MM.1S (cell line): ENCODE data around the gene CNFN.

ENCODE experiments used
- DNase-seq: peaks from one replicate; pipeline ENCODE4 v3.0.0-alpha.2; 2015
- H2AFZ ChIP-seq: fragments of 300-600 bp; sonication (generic); 2 replicates; pipeline ENCODE4 v1.6.0; 2016; ENCODE audit warnings: antibody characterized with exemption, low read length
- H3F3A ChIP-seq: fragments of 300-600 bp; sonication (generic); 2 replicates; pipeline ENCODE4 v1.6.1; 2016; ENCODE audit warnings: mild to moderate bottlenecking, antibody characterized with exemption, low read length, moderate library complexity, mixed read lengths; ENCODE audit not compliant: insufficient read depth
- H3K27ac ChIP-seq: fragments of 300-600 bp; sonication (generic); 2 replicates; pipeline ENCODE4 v1.5.1; 2016; ENCODE audit warnings: mild to moderate bottlenecking, low read length
- H3K27me3 ChIP-seq: fragments of 300-600 bp; sonication (generic); replicated peaks from 2 replicates; pipeline ENCODE4 v1.6.0; 2016; ENCODE audit warnings: low read length; ENCODE audit not compliant: insufficient read depth
- H3K36me3 ChIP-seq: fragments of 300-600 bp; sonication (generic); replicated peaks from 2 replicates; pipeline ENCODE4 v1.6.1; 2016; ENCODE audit warnings: mild to moderate bottlenecking, low read length, mixed read lengths; ENCODE audit not compliant: insufficient read depth
- H3K4me1 ChIP-seq: fragments of 300-600 bp; sonication (generic); 2 replicates; pipeline ENCODE4 v1.6.1; 2016; ENCODE audit warnings: low read length, mixed read lengths
- H3K4me2 ChIP-seq: fragments of 300-600 bp; sonication (generic); 2 replicates; pipeline ENCODE4 v1.6.0; 2016; ENCODE audit warnings: low read depth, low read length
- H3K4me3 ChIP-seq: fragments of 300-600 bp; sonication (generic); 2 replicates; pipeline ENCODE4 v1.5.1; 2016; ENCODE audit warnings: low read length, mixed read lengths
- H3K79me2 ChIP-seq: fragments of 300-600 bp; sonication (generic); 2 replicates; pipeline ENCODE4 v1.6.1; 2016; ENCODE audit warnings: mixed run types, low read length, mixed read lengths
- H3K9ac ChIP-seq: fragments of 300-600 bp; sonication (generic); 2 replicates; pipeline ENCODE4 v1.6.1; 2016; ENCODE audit warnings: low read length, mixed read lengths
- H3K9me2 ChIP-seq: fragments of 300-600 bp; sonication (generic); replicated peaks from 2 replicates; pipeline ENCODE4 v1.6.1; 2016; ENCODE audit warnings: mild to moderate bottlenecking, low read length, mixed read lengths; ENCODE audit not compliant: insufficient read depth
- H3K9me3 ChIP-seq: fragments of 300-600 bp; sonication (generic); replicated peaks from 2 replicates; pipeline ENCODE4 v1.6.1; 2016; ENCODE audit warnings: mild to moderate bottlenecking, low read length, mixed read lengths; ENCODE audit not compliant: insufficient read depth
- H4K20me1 ChIP-seq: fragments of 300-600 bp; sonication (generic); 2 replicates; pipeline ENCODE4 v1.6.1; 2016; ENCODE audit warnings: mild to moderate bottlenecking, low read length, moderate library complexity, mixed read lengths; ENCODE audit not compliant: insufficient read depth
- EZH2 ChIP-seq: fragments of 300-600 bp; sonication (generic); optimal IDR thresholded peaks from 2 replicates; pipeline ENCODE3; 2017; ENCODE audit warnings: low read depth, mild to moderate bottlenecking, antibody characterized with exemption, low read length, mixed read lengths
- EZH2phosphoT487 ChIP-seq: fragments of 300-600 bp; sonication (generic); IDR thresholded peaks from 2 replicates; pipeline ENCODE4 v1.6.1; 2018; ENCODE audit warnings: antibody characterized with exemption, low read length
- TF ChIP-seq, protein P1 (sequence below): fragments of 300-600 bp; sonication (generic); IDR thresholded peaks from 2 replicates; pipeline ENCODE4 v1.5.1; 2016; ENCODE audit warnings: antibody characterized with exemption, low read length, mixed read lengths

The CNFN gene

DNA sequence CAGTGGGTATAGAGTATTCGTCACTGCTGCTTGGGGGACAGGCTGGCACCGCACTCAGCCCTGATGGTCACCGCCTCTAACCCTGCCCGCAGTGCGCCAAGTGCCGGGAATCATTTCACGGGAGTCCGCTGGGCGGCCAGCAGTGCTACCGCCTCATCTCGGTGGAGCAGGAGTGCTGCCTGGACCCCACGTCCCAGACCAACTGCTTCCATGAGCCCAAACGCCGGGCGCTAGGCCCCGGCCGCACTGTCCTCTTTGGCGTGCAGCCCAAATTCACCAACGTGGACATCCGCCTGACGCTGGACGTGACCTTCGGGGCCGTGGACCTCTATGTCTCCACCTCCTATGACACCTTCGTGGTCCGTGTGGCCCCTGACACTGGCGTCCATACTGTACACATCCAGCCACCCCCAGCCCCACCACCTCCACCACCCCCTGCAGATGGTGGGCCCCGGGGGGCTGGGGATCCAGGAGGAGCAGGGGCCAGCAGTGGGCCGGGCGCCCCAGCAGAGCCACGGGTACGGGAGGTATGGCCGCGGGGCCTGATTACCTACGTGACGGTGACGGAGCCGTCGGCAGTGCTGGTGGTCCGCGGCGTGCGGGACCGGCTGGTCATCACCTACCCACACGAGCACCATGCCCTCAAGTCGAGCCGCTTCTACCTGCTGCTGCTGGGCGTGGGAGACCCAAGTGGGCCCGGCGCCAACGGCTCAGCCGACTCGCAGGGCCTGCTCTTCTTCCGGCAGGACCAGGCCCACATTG lies 14.5 kb downstream of the CNFN start:
- Histone ChIP-seq H3K36me3 (no peaks in the 10 kb centered on the region), H4K20me1 (no peaks in the 10 kb centered on the region), H3K4me2 (no peak overlapping the region), H3K4me1 (no peaks in the 10 kb centered on the region), H3K9me3 (no peaks in the 10 kb centered on the region), H3K9ac (no peak overlapping the region), H3K27ac (no peak overlapping the region), H2AFZ (no peak overlapping the region), H3K9me2 (no peaks in the 10 kb centered on the region), H3F3A (no peaks in the 10 kb centered on the region), H3K79me2 (no peaks in the 10 kb centered on the region), H3K4me3 (no peak overlapping the region), H3K27me3 (peaks cover 3% of the 10 kb centered on the region)
- DNase-seq: no peak
- no peak for TF ChIP-seq EZH2phosphoT487
- TF ChIP-seq EZH2: no peak
- TF ChIP-seq, protein P1, sequence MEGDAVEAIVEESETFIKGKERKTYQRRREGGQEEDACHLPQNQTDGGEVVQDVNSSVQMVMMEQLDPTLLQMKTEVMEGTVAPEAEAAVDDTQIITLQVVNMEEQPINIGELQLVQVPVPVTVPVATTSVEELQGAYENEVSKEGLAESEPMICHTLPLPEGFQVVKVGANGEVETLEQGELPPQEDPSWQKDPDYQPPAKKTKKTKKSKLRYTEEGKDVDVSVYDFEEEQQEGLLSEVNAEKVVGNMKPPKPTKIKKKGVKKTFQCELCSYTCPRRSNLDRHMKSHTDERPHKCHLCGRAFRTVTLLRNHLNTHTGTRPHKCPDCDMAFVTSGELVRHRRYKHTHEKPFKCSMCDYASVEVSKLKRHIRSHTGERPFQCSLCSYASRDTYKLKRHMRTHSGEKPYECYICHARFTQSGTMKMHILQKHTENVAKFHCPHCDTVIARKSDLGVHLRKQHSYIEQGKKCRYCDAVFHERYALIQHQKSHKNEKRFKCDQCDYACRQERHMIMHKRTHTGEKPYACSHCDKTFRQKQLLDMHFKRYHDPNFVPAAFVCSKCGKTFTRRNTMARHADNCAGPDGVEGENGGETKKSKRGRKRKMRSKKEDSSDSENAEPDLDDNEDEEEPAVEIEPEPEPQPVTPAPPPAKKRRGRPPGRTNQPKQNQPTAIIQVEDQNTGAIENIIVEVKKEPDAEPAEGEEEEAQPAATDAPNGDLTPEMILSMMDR: no peak

DNA sequence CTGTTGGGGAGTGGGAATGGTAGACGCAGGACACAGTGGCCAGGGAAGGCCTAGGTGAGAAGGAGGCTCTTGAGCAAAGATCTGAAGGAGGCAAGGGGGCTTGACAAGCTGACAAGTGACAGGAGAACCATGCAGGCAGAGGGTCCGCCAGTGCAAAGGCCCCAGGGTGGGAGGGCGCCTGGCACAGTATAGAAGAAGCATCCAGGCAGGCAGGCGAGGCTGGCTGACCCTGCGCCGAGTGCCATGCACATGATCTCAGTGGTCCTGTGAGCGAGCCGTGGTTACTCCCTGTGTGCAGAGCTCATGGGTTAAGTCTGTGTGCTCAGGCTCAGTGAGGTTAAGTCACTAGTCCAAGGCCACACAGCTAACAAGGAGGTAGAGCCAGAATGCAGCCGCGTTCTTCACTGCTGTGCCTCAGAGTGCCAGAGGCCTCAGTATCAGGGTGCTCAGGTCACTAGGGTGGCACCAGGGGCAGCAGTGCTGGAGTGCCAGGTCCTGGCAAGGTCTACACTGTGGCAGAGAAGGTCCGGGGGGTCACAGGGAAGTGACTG lies 15.2 kb downstream of the CNFN start:
- H3K27me3 ChIP-seq: no peaks in the 10 kb centered on the region; the same call in 1 of the 2 replicates
- H3K9me3 ChIP-seq: no peaks in the 10 kb centered on the region
- H3K9me2 ChIP-seq: no peaks in the 10 kb centered on the region
- H3K4me2 ChIP-seq: no peak overlapping the region
- H3K79me2 ChIP-seq: no peaks in the 10 kb centered on the region
- no peak overlapping the region for H3K9ac ChIP-seq
- H3F3A ChIP-seq: no peaks in the 10 kb centered on the region
- no peak for DNase-seq
- H3K4me3 ChIP-seq: no peak overlapping the region
- no peak overlapping the region for H2AFZ ChIP-seq
- no peaks in the 10 kb centered on the region for H3K36me3 ChIP-seq
- no peak overlapping the region for H3K27ac ChIP-seq
- no peaks in the 10 kb centered on the region for H3K4me1 ChIP-seq
- H4K20me1 ChIP-seq: no peaks in the 10 kb centered on the region
- no peak for TF ChIP-seq EZH2phosphoT487
- TF ChIP-seq EZH2: no peak
- TF ChIP-seq, protein P1: no peak

DNA sequence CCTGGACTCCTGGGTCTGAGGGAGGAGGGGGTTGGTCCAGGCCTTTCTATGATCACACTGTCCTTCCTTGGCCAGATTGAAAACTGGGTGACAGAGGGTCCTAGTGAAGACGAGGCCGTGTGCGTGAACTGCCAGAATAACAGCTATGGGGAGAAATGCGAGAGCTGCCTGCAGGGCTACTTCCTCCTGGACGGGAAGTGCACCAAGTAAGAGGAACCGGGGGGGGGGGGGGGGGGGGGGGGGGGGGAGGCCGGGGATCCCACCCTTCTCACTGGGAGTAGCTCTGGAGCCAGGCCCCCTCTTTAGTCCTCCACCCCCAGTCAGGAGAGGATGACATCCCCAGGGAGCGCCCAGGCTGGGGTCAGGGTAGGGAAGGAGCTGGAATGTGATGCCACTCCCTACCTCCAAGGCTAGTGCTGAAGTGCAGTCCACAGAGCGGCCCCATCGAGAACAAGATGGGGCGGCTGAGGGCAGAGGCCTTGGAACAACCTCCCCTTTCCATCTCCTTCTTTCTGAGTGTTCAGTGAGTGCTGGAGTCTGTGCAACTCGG lies 19.4 kb downstream of the CNFN start:
- no peaks in the 10 kb centered on the region for H3K9me3 ChIP-seq
- no peaks in the 10 kb centered on the region for H3K27me3 ChIP-seq
- no peaks in the 10 kb centered on the region for H3F3A ChIP-seq
- H3K27ac ChIP-seq: no peak overlapping the region
- no peak overlapping the region for H3K4me3 ChIP-seq
- no peak overlapping the region for H3K9ac ChIP-seq
- no peaks in the 10 kb centered on the region for H4K20me1 ChIP-seq
- no peaks in the 10 kb centered on the region for H3K79me2 ChIP-seq
- H3K4me1 ChIP-seq: no peaks in the 10 kb centered on the region
- no peak overlapping the region for H2AFZ ChIP-seq
- no peak overlapping the region for H3K4me2 ChIP-seq
- no peaks in the 10 kb centered on the region for H3K36me3 ChIP-seq
- no peak for DNase-seq
- no peaks in the 10 kb centered on the region for H3K9me2 ChIP-seq
- TF ChIP-seq EZH2phosphoT487 (no peak), EZH2 (no peak)
- TF ChIP-seq, protein P1: no peak
